WTC11 (cell line): ENCODE data around the gene TMPRSS13. TPM values are rescaled to one million over a fixed set of nuclear protein-coding genes. Genes with fewer than 3 reads are reported as not detected.

ENCODE experiments used
- ATAC-seq: fragments of 200-7000 bp; cut with Tn5 transposase; 2 replicates; pipeline ENCODE4 v1.10.0; 2021; ENCODE audit warnings: mild to moderate bottlenecking, moderate library complexity
- CTCF ChIA-PET: fragments of 300-600 bp; sonication (Branson Sonifier 250); formaldehyde crosslinking; loops from one replicate; lab custom pipeline; 2021; ENCODE audit warnings: antibody characterized with exemption; lab: Charles Lee
- POLR2A ChIA-PET: fragments of 350-600 bp; sonication (Branson Sonifier 250); formaldehyde crosslinking; loops from one replicate; lab custom pipeline; 2021; ENCODE audit warnings: antibody characterized with exemption; lab: Charles Lee
- DNase-seq: peaks from one replicate; pipeline ENCODE4 v3.0.0; 2021; ENCODE audit warnings: low spot score
- H3K27ac Mint-ChIP-seq: 2 replicates; pipeline ENCODE4 v1.8.0; 2021; ENCODE audit warnings: mixed read lengths
- H3K27me3 Mint-ChIP-seq: 2 replicates; pipeline ENCODE4 v1.8.0; 2021; ENCODE audit warnings: low read depth, mild to moderate bottlenecking, moderate library complexity, mixed read lengths
- H3K36me3 Mint-ChIP-seq: 2 replicates; pipeline ENCODE4 v1.8.0; 2021; ENCODE audit warnings: mixed read lengths
- H3K4me1 Mint-ChIP-seq: 2 replicates; pipeline ENCODE4 v1.8.0; 2022; ENCODE audit warnings: mixed read lengths
- H3K4me3 Mint-ChIP-seq: 2 replicates; pipeline ENCODE4 v1.8.0; 2021; ENCODE audit warnings: mild to moderate bottlenecking, moderate library complexity, mixed read lengths
- H3K9me3 Mint-ChIP-seq: 2 replicates; pipeline ENCODE4 v1.8.0; 2021; ENCODE audit warnings: mixed read lengths
- GRHL2 ChIP-seq: fragments of 250-450 bp; sonication (Bioruptor Pico); IDR thresholded peaks from 2 replicates; pipeline ENCODE4 v1.8.0; 2022; ENCODE audit warnings: mild to moderate bottlenecking, moderate library complexity; ENCODE audit not compliant: insufficient replicate concordance, severe bottlenecking
- GTF2I ChIP-seq: fragments of 250-450 bp; sonication (Bioruptor Pico); conservative IDR thresholded peaks from 2 replicates; pipeline ENCODE4 v1.4.0; 2021; ENCODE audit warnings: mild to moderate bottlenecking
- HMGA2 ChIP-seq: fragments of 250-450 bp; sonication (Bioruptor Pico); IDR thresholded peaks from 2 replicates; pipeline ENCODE4 v1.4.0; 2021; ENCODE audit warnings: mild to moderate bottlenecking, moderate library complexity
- JUN ChIP-seq: sonication (generic); formaldehyde crosslinking; IDR thresholded peaks from 2 replicates; pipeline ENCODE4 v1.8.0; 2023; ENCODE audit warnings: mild to moderate bottlenecking, missing genetic modification reagents
- KAT7 ChIP-seq: sonication (generic); formaldehyde crosslinking; IDR thresholded peaks from 2 replicates; pipeline ENCODE4 v1.8.1; 2023; ENCODE audit warnings: missing genetic modification reagents, mild to moderate bottlenecking, borderline replicate concordance
- MYBL2 ChIP-seq: sonication (generic); formaldehyde crosslinking; IDR thresholded peaks from 2 replicates; pipeline ENCODE4 v1.8.1; 2023; ENCODE audit warnings: mild to moderate bottlenecking, moderate library complexity, missing genetic modification reagents
- OVOL2 ChIP-seq: fragments of 250-450 bp; sonication (Bioruptor Pico); IDR thresholded peaks from 2 replicates; pipeline ENCODE4 v1.9.0; 2021; ENCODE audit warnings: mild to moderate bottlenecking, borderline replicate concordance
- SMAD4 ChIP-seq: sonication (generic); formaldehyde crosslinking; IDR thresholded peaks from 2 replicates; pipeline ENCODE4 v1.8.0; 2022; ENCODE audit warnings: mild to moderate bottlenecking, missing genetic modification reagents
- SP1 ChIP-seq: sonication (generic); formaldehyde crosslinking; conservative IDR thresholded peaks from 2 replicates; pipeline ENCODE4 v1.8.1; 2022; ENCODE audit warnings: missing genetic modification reagents
- TEAD1 ChIP-seq: sonication (generic); formaldehyde crosslinking; IDR thresholded peaks from 2 replicates; pipeline ENCODE4 v1.8.0; 2022; ENCODE audit warnings: mild to moderate bottlenecking, missing genetic modification reagents
- TEAD4 ChIP-seq: sonication (generic); formaldehyde crosslinking; IDR thresholded peaks from 2 replicates; pipeline ENCODE4 v1.8.0; 2022; ENCODE audit warnings: mild to moderate bottlenecking, missing genetic modification reagents
- TP53 ChIP-seq: sonication (generic); formaldehyde crosslinking; IDR thresholded peaks from 2 replicates; pipeline ENCODE4 v1.8.1; 2023; ENCODE audit warnings: mild to moderate bottlenecking, missing genetic modification reagents
- ZNF232 ChIP-seq: sonication (generic); formaldehyde crosslinking; IDR thresholded peaks from 2 replicates; pipeline ENCODE4 v1.8.0; 2022; ENCODE audit warnings: mild to moderate bottlenecking, missing genetic modification reagents
- total RNA-seq: library from RNA; stranded (reverse); gene quantifications from 3 replicates; pipeline ENCODE4 v1.2.3, GENCODE V29; 2021
- TF ChIP-seq, protein P1 (sequence below): sonication (generic); formaldehyde crosslinking; IDR thresholded peaks from 2 replicates; pipeline ENCODE4 v1.8.1; 2023; ENCODE audit warnings: mild to moderate bottlenecking, missing genetic modification reagents, moderate library complexity
- TF ChIP-seq, protein P2 (sequence below): sonication (generic); formaldehyde crosslinking; IDR thresholded peaks from 2 replicates; pipeline ENCODE4 v1.8.1; 2023; ENCODE audit warnings: mild to moderate bottlenecking, missing genetic modification reagents
- TF ChIP-seq, protein P3 (sequence below): sonication (generic); formaldehyde crosslinking; IDR thresholded peaks from 2 replicates; pipeline ENCODE4 v1.8.0; 2022; ENCODE audit warnings: mild to moderate bottlenecking, missing genetic modification reagents
- TF ChIP-seq, protein P4 (sequence below): sonication (generic); formaldehyde crosslinking; IDR thresholded peaks from 2 replicates; pipeline ENCODE4 v1.8.1; 2023; ENCODE audit warnings: mild to moderate bottlenecking, moderate library complexity, missing genetic modification reagents
- TF ChIP-seq, protein P5 (sequence below): sonication (generic); formaldehyde crosslinking; IDR thresholded peaks from 2 replicates; pipeline ENCODE4 v1.8.0; 2022; ENCODE audit warnings: mild to moderate bottlenecking, missing genetic modification reagents
- TF ChIP-seq, protein P6 (sequence below): sonication (generic); formaldehyde crosslinking; IDR thresholded peaks from 2 replicates; pipeline ENCODE4 v1.8.0; 2023; ENCODE audit warnings: missing genetic modification reagents
- TF ChIP-seq, protein P7 (sequence below): sonication (generic); formaldehyde crosslinking; IDR thresholded peaks from 2 replicates; pipeline ENCODE4 v1.8.1; 2023; ENCODE audit warnings: mild to moderate bottlenecking, missing genetic modification reagents, borderline replicate concordance

The TMPRSS13 gene
- total RNA-seq, 1 experiment from 2014 or later, result 0.63 TPM

DNA sequence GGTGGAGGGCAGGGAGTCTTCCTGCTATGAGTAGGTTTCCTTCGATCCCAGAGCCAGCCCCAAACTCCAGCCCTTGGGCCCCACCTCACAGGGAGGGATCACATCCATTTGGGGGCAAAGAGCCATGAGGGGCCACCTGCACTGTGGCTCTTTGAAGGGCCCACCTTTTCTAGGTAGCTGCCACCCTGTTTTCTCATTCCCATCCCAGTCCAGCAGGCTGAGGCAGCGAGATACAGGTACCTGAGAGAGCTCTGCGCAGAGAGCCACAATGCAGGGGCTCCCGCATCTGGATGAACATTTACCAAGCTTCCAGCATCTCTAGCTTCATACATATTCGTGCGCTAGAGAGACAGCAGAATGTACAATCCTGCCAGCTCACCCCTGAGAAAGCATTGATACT is 69.1 kb downstream of the TMPRSS13 start:
- no peak for DNase-seq
- no peak for ATAC-seq
- H3K27ac Mint-ChIP-seq, result no peak overlapping the region
- ChIA-PET POLR2A (interaction anchor here (1.1 kb wide), 1 partner anchor 16 kb away, joined by 6 read pairs; the partner anchor contains the start of gene FXYD6), CTCF (interaction anchor here (3.1 to 3.3 kb wide), 2 partner anchors 16 to 86 kb away, joined by 23 to 35 read pairs; partner anchors contain the start of gene FXYD6)
- no peaks in the 10 kb centered on the region for H3K36me3 Mint-ChIP-seq
- no peaks in the 10 kb centered on the region for H3K27me3 Mint-ChIP-seq
- TF ChIP-seq JUN (CRISPR knock-in tag), result no peak
- TF ChIP-seq TEAD1 (CRISPR knock-in tag), result no peak
- TF ChIP-seq, protein P1, sequence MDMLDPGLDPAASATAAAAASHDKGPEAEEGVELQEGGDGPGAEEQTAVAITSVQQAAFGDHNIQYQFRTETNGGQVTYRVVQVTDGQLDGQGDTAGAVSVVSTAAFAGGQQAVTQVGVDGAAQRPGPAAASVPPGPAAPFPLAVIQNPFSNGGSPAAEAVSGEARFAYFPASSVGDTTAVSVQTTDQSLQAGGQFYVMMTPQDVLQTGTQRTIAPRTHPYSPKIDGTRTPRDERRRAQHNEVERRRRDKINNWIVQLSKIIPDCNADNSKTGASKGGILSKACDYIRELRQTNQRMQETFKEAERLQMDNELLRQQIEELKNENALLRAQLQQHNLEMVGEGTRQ (CRISPR knock-in tag), result no peak
- TF ChIP-seq, protein P2, sequence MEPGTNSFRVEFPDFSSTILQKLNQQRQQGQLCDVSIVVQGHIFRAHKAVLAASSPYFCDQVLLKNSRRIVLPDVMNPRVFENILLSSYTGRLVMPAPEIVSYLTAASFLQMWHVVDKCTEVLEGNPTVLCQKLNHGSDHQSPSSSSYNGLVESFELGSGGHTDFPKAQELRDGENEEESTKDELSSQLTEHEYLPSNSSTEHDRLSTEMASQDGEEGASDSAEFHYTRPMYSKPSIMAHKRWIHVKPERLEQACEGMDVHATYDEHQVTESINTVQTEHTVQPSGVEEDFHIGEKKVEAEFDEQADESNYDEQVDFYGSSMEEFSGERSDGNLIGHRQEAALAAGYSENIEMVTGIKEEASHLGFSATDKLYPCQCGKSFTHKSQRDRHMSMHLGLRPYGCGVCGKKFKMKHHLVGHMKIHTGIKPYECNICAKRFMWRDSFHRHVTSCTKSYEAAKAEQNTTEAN, result no peak
- TF ChIP-seq, protein P3, sequence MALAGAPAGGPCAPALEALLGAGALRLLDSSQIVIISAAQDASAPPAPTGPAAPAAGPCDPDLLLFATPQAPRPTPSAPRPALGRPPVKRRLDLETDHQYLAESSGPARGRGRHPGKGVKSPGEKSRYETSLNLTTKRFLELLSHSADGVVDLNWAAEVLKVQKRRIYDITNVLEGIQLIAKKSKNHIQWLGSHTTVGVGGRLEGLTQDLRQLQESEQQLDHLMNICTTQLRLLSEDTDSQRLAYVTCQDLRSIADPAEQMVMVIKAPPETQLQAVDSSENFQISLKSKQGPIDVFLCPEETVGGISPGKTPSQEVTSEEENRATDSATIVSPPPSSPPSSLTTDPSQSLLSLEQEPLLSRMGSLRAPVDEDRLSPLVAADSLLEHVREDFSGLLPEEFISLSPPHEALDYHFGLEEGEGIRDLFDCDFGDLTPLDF, result no peak
- TF ChIP-seq SP1 (CRISPR knock-in tag), result no peak
- TF ChIP-seq GRHL2 (CRISPR knock-in tag), result no peak
- no peak for TF ChIP-seq KAT7
- no peak for TF ChIP-seq MYBL2
- no peak for TF ChIP-seq SMAD4
- TF ChIP-seq, protein P4, sequence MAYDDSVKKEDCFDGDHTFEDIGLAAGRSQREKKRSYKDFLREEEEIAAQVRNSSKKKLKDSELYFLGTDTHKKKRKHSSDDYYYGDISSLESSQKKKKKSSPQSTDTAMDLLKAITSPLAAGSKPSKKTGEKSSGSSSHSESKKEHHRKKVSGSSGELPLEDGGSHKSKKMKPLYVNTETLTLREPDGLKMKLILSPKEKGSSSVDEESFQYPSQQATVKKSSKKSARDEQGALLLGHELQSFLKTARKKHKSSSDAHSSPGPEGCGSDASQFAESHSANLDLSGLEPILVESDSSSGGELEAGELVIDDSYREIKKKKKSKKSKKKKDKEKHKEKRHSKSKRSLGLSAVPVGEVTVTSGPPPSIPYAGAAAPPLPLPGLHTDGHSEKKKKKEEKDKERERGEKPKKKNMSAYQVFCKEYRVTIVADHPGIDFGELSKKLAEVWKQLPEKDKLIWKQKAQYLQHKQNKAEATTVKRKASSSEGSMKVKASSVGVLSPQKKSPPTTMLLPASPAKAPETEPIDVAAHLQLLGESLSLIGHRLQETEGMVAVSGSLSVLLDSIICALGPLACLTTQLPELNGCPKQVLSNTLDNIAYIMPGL (CRISPR knock-in tag), result no peak
- TF ChIP-seq TEAD4 (CRISPR knock-in tag), result no peak
- no peak for TF ChIP-seq TP53 (CRISPR knock-in tag)
- no peak overlapping the region for H3K4me3 Mint-ChIP-seq
- peaks cover 34% of the 10 kb centered on the region for H3K4me1 Mint-ChIP-seq
- H3K9me3 Mint-ChIP-seq, result no peaks in the 10 kb centered on the region

DNA sequence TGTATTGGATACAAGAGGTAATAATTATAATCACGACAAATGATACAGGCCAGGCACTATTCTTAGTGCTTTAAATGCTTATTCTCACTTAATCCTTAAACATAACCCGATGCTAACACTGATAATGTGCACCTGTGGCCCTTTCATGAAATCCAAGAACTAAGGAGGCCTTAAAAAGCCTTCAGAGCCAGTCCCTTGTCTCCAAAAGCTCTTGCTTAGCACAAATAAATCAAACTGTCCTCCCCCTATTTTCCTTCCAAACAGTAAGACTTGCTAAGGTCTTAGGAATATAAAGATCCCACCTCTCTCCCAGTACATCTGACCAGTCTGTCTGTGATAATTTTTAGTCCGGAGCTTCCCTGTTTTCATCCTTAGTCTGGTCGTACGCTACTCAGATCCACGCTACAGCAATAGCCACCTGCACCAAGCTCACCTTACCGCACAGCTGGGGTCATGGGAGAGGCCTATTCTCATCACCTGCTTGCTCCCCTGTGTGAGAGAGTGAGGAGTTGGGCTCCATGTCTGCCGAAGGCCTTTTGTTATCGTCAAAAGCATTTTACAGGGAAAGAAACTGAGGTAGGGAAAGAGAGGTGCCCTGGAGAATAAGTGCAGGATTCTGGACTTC is 69.6 kb downstream of the TMPRSS13 start:
- no peak overlapping the region for H3K4me3 Mint-ChIP-seq
- H3K9me3 Mint-ChIP-seq, result no peaks in the 10 kb centered on the region
- no peaks in the 10 kb centered on the region for H3K36me3 Mint-ChIP-seq
- no peak for ATAC-seq
- H3K27me3 Mint-ChIP-seq, result no peaks in the 10 kb centered on the region
- DNase-seq, result no peak
- H3K4me1 Mint-ChIP-seq, result peaks cover 36% of the 10 kb centered on the region
- POLR2A ChIA-PET, result interaction anchor here (1.1 kb wide), 1 partner anchor 17 kb away, joined by 6 read pairs; the partner anchor contains the start of gene FXYD6
- no peak overlapping the region for H3K27ac Mint-ChIP-seq
- CTCF ChIA-PET, result interaction anchor here (3.1 to 3.3 kb wide), 2 partner anchors 16 to 87 kb away, joined by 23 to 35 read pairs; partner anchors contain the start of gene FXYD6
- TF ChIP-seq OVOL2 (CRISPR knock-in tag) (no peak), ZNF232 (CRISPR knock-in tag) (no peak), GTF2I (CRISPR knock-in tag) (no peak), HMGA2 (no peak), SMAD4 (no peak)
- TF ChIP-seq, protein P5, sequence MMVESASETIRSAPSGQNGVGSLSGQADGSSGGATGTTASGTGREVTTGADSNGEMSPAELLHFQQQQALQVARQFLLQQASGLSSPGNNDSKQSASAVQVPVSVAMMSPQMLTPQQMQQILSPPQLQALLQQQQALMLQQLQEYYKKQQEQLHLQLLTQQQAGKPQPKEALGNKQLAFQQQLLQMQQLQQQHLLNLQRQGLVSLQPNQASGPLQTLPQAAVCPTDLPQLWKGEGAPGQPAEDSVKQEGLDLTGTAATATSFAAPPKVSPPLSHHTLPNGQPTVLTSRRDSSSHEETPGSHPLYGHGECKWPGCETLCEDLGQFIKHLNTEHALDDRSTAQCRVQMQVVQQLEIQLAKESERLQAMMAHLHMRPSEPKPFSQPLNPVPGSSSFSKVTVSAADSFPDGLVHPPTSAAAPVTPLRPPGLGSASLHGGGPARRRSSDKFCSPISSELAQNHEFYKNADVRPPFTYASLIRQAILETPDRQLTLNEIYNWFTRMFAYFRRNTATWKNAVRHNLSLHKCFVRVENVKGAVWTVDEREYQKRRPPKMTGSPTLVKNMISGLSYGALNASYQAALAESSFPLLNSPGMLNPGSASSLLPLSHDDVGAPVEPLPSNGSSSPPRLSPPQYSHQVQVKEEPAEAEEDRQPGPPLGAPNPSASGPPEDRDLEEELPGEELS (CRISPR knock-in tag), result no peak
- TF ChIP-seq, protein P6, sequence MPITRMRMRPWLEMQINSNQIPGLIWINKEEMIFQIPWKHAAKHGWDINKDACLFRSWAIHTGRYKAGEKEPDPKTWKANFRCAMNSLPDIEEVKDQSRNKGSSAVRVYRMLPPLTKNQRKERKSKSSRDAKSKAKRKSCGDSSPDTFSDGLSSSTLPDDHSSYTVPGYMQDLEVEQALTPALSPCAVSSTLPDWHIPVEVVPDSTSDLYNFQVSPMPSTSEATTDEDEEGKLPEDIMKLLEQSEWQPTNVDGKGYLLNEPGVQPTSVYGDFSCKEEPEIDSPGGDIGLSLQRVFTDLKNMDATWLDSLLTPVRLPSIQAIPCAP (CRISPR knock-in tag), result no peak
- TF ChIP-seq, protein P7, sequence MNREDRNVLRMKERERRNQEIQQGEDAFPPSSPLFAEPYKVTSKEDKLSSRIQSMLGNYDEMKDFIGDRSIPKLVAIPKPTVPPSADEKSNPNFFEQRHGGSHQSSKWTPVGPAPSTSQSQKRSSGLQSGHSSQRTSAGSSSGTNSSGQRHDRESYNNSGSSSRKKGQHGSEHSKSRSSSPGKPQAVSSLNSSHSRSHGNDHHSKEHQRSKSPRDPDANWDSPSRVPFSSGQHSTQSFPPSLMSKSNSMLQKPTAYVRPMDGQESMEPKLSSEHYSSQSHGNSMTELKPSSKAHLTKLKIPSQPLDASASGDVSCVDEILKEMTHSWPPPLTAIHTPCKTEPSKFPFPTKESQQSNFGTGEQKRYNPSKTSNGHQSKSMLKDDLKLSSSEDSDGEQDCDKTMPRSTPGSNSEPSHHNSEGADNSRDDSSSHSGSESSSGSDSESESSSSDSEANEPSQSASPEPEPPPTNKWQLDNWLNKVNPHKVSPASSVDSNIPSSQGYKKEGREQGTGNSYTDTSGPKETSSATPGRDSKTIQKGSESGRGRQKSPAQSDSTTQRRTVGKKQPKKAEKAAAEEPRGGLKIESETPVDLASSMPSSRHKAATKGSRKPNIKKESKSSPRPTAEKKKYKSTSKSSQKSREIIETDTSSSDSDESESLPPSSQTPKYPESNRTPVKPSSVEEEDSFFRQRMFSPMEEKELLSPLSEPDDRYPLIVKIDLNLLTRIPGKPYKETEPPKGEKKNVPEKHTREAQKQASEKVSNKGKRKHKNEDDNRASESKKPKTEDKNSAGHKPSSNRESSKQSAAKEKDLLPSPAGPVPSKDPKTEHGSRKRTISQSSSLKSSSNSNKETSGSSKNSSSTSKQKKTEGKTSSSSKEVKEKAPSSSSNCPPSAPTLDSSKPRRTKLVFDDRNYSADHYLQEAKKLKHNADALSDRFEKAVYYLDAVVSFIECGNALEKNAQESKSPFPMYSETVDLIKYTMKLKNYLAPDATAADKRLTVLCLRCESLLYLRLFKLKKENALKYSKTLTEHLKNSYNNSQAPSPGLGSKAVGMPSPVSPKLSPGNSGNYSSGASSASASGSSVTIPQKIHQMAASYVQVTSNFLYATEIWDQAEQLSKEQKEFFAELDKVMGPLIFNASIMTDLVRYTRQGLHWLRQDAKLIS (CRISPR knock-in tag), result no peak
- TF ChIP-seq, protein P2, result no peak
- TF ChIP-seq, protein P3, result no peak
